ENCODE data around the gene NFAM1.

The NFAM1 gene

GRCh38 chr22:42408810-42409529 is 23.2 kb downstream of the NFAM1 start:
- DNase-seq (ENCODE audit: insufficient read length, low spot score) (no peak), FAIRE-seq (no peak)
- TF ChIP-seq POU2F2 (IDR thresholded peaks at IDR 0.05; ENCODE audit: low read depth, low read length) (no peak), POLR2AphosphoS5 (IDR thresholded peaks at IDR 0.05; ENCODE audit: low read depth, low read length) (no peak), PAX5 (IDR thresholded peaks at IDR 0.05; ENCODE audit: insufficient read depth, low read length, severe bottlenecking) (no peak)

GRCh38 chr22:42408276-42408675 is 23.9 kb downstream of the NFAM1 start:
- no peak for FAIRE-seq
- DNase-seq (ENCODE audit: insufficient read length, low spot score), result no peak
- no peak for TF ChIP-seq POLR2AphosphoS5 (IDR thresholded peaks at IDR 0.05; ENCODE audit: low read depth, low read length)
- no peak for TF ChIP-seq TAF1 (IDR thresholded peaks at IDR 0.05; ENCODE audit: low read depth, low read length)
- no peak for TF ChIP-seq POU2F2 (IDR thresholded peaks at IDR 0.05; ENCODE audit: low read depth, low read length)
- no peak for TF ChIP-seq PAX5 (IDR thresholded peaks at IDR 0.05; ENCODE audit: insufficient read depth, low read length, severe bottlenecking)

GRCh38 chr22:42404266-42404665 is 27.9 kb downstream of the NFAM1 start:
- no peak for TF ChIP-seq PAX5 (IDR thresholded peaks at IDR 0.05; ENCODE audit: insufficient read depth, low read length, severe bottlenecking)
- no peak for TF ChIP-seq POU2F2 (IDR thresholded peaks at IDR 0.05; ENCODE audit: low read depth, low read length)
- no peak for TF ChIP-seq POLR2A (IDR thresholded peaks at IDR 0.05; ENCODE audit: low read depth, low read length)
- no peak for TF ChIP-seq TAF1 (IDR thresholded peaks at IDR 0.05; ENCODE audit: low read depth, low read length)
- TF ChIP-seq SPI1 (IDR thresholded peaks at IDR 0.05; ENCODE audit: low read depth, low read length), result no peak
- no peak for TF ChIP-seq POLR2AphosphoS5 (IDR thresholded peaks at IDR 0.05; ENCODE audit: low read depth, low read length)
- DNase-seq (ENCODE audit: insufficient read length, low spot score) (no peak), FAIRE-seq (no peak)

- TF ChIP-seq POU2F2 (IDR thresholded peaks at IDR 0.05; ENCODE audit: low read depth, low read length), result no peak
- TF ChIP-seq PAX5 (IDR thresholded peaks at IDR 0.05; ENCODE audit: insufficient read depth, low read length, severe bottlenecking), result no peak
- TF ChIP-seq TAF1 (IDR thresholded peaks at IDR 0.05; ENCODE audit: low read depth, low read length), result no peak
- TF ChIP-seq POLR2A (IDR thresholded peaks at IDR 0.05; ENCODE audit: low read depth, low read length), result no peak
- no peak for TF ChIP-seq POLR2AphosphoS5 (IDR thresholded peaks at IDR 0.05; ENCODE audit: low read depth, low read length)
- TF ChIP-seq SPI1 (IDR thresholded peaks at IDR 0.05; ENCODE audit: low read depth, low read length), result no peak
- DNase-seq (ENCODE audit: insufficient read length, low spot score) (no peak), FAIRE-seq (no peak)
Observed at GRCh38 chr22:42401535-42402334, 30.5 kb downstream of the NFAM1 start.

GRCh38 chr22:42400811-42401534 is 31.2 kb downstream of the NFAM1 start:
- DNase-seq (ENCODE audit: insufficient read length, low spot score) (no peak), FAIRE-seq (no peak)
- no peak for TF ChIP-seq TAF1 (IDR thresholded peaks at IDR 0.05; ENCODE audit: low read depth, low read length)
- no peak for TF ChIP-seq POLR2A (IDR thresholded peaks at IDR 0.05; ENCODE audit: low read depth, low read length)
- no peak for TF ChIP-seq POU2F2 (IDR thresholded peaks at IDR 0.05; ENCODE audit: low read depth, low read length)
- no peak for TF ChIP-seq SPI1 (IDR thresholded peaks at IDR 0.05; ENCODE audit: low read depth, low read length)
- TF ChIP-seq PAX5 (IDR thresholded peaks at IDR 0.05; ENCODE audit: insufficient read depth, low read length, severe bottlenecking), result no peak
- TF ChIP-seq POLR2AphosphoS5 (IDR thresholded peaks at IDR 0.05; ENCODE audit: low read depth, low read length), result no peak

GRCh38 chr22:42399315-42400271 is 32.6 kb downstream of the NFAM1 start:
- TF ChIP-seq POLR2AphosphoS5 (IDR thresholded peaks at IDR 0.05; ENCODE audit: low read depth, low read length) (no peak), POLR2A (IDR thresholded peaks at IDR 0.05; ENCODE audit: low read depth, low read length) (no peak), POU2F2 (IDR thresholded peaks at IDR 0.05; ENCODE audit: low read depth, low read length) (no peak), SPI1 (IDR thresholded peaks at IDR 0.05; ENCODE audit: low read depth, low read length) (no peak), TAF1 (IDR thresholded peaks at IDR 0.05; ENCODE audit: low read depth, low read length) (no peak), PAX5 (IDR thresholded peaks at IDR 0.05; ENCODE audit: insufficient read depth, low read length, severe bottlenecking) (no peak)
- DNase-seq (ENCODE audit: insufficient read length, low spot score) (no peak), FAIRE-seq (no peak)

- DNase-seq (ENCODE audit: insufficient read length, low spot score) (peak; percentile 54), FAIRE-seq (peak; percentile 87)
- TF ChIP-seq TAF1 (IDR thresholded peaks at IDR 0.05; ENCODE audit: low read depth, low read length), result no peak
- peak; percentile 99 for TF ChIP-seq SPI1 (IDR thresholded peaks at IDR 0.05; ENCODE audit: low read depth, low read length)
Observed at GRCh38 chr22:42397332-42398249, 34.6 kb downstream of the NFAM1 start.
